GM12873 (cell line): Measurements from ENCODE around the gene SBSN.

Experiments
- CTCF ChIP-seq: IDR thresholded peaks from 2 replicates; pipeline ENCODE4 v1.5.1; 2012; ENCODE audit warnings: low read depth, mild to moderate bottlenecking, moderate library complexity, low read length, control low read depth; ENCODE audit not compliant: insufficient read depth; ENCODE audit errors: missing control alignments

SBSN gene

GRCh38 chr19:35528218-35529038, at the start of gene SBSN:
Gene SBSN, minus strand, starts transcription at chr19:35528311. Its CDS starts 30 bp downstream, at chr19:35528281.
- TF ChIP-seq CTCF = no peak

DNA sequence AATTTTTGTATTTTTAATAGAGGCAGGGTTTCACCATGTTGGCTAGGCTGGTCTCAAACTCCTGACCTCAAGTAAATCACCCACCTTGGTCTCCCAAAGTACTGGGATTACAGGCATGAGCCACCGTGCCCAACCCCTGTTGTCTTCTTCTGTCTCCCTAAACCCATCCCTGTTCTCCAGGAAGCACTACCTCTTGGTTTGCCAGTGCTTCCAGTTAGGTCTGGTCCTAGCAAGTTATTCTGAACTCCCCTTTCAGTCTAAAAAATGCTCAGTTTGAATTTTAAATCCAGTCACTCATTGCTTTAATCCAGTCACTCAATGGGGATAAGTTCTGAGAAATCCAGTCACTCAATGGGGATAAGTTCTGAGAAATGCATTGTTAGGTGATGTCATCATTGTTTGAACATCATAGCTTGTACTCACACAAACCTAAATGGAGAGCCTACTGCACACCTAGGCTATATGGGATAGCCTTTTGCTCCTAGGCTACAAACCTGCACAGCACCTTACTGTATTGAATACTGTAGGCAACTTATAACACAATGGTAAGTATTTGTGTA, 43.4 kb upstream of the SBSN start:
- TF ChIP-seq CTCF = no peak

- no peak for TF ChIP-seq CTCF
These were observed 41.2 kb upstream of the SBSN start for GRCh38 chr19:35569281-35569781.

DNA sequence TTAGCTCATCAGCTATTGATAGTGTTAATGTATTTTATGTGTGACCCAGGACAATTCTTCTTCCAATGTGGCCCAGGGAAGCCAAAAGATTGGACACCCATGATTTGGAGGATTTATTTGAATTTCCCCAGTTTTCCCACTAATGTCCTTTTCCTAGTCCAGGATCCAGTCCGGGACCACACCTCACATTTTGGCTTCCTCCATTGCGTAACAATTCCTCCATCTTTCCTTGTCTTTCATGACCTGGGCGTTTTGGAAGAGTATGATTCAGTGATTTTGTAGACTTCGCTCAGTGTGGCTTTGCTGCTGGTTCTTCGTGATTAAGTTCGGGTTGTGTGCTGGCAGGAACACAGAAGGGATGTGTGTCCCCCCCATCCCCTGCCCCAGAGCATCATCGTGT, 38.6 kb upstream of the SBSN start:
- no peak for TF ChIP-seq CTCF

DNA sequence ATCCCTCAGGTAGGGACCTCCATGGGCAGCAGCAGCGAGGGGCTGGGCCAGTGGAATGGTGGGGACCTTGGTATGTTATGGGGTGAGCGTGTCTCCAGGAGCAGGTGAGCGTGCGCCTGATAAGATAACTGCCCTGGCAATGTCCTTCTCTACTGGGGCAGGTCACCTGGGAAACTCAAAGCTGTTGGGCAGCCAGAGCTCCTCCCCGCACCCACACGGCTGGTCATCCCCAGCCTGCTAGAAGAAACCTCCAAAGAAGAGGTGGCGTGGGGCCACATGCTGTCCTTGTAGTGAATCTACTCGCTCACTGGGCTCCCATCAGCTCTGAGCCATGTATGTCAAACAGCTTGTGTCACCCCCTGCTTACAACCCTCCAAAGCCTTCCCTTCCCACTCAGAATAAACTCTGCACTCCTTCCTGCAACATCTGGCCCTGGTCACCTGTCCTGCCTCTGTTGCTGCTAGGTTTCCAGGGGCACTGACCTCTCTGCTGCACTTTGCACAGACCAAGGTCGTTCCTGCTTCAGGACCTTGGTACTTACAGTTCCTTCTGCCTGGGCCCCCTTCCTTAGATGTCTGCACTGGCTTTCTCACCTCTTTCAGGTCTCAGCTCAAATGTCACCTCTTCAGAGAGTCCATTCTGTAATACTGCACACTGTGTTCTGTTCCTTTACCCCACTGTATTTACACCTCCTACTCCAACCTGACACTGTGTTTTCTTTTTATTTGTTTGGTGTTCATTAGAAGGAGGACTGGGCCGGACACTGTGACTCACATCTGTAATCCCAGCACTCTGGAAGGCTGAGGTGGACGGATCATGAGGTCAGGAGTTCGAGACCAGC, 37.1 kb upstream of the SBSN start:
- no peak for TF ChIP-seq CTCF

GRCh38 chr19:35563207-35563829, 35.2 kb upstream of the SBSN start, which contains the start of gene ATP4A:
Gene ATP4A, minus strand, starts transcription at chr19:35563658. Its CDS starts 29 bp downstream, at chr19:35563629.
- TF ChIP-seq CTCF = no peak
